Liver (tissue), 9 donors: ENCODE data around the gene MAN1C1. TPM values are rescaled to one million over a fixed set of nuclear protein-coding genes. Genes with fewer than 3 reads are reported as not detected.

Source experiments
- DNase-seq: peaks from one replicate; pipeline ENCODE4 v3.0.0-alpha.2; 2017; ENCODE audit warnings: low spot score
- H3K27ac ChIP-seq, 2 donors: one replicate each; pipeline ENCODE4 v1.7.0; 2013; ENCODE audit warnings: inconsistent platforms in 2 of 2, low read length in 2 of 2, control low read depth in 1 of 2, low read depth in 1 of 2, mild to moderate bottlenecking in 1 of 2
- H3K27me3 ChIP-seq, 4 donors: one replicate each; pipeline versions ENCODE4 v1.6.1 to v1.7.0; 2013; ENCODE audit warnings: low read length in 3 of 4, inconsistent platforms in 1 of 4, mild to moderate bottlenecking in 1 of 4, moderate library complexity in 1 of 4; ENCODE audit not compliant: control insufficient read depth in 4 of 4, insufficient read depth in 4 of 4
- H3K36me3 ChIP-seq, 4 donors: one replicate each; pipeline versions ENCODE4 v1.6.1 to v1.7.0; 2013; ENCODE audit warnings: low read length in 3 of 4, mild to moderate bottlenecking in 3 of 4, low read depth in 1 of 4, moderate library complexity in 1 of 4; ENCODE audit not compliant: control insufficient read depth in 4 of 4, insufficient read depth in 3 of 4
- H3K4me1 ChIP-seq, 4 donors: one replicate each; pipeline versions ENCODE4 v1.6.1 to v1.7.0; 2013; ENCODE audit warnings: low read length in 3 of 4, mild to moderate bottlenecking in 3 of 4, moderate library complexity in 1 of 4; ENCODE audit not compliant: control insufficient read depth in 4 of 4, insufficient read depth in 4 of 4
- H3K4me3 ChIP-seq, 3 donors: one replicate each; pipeline versions ENCODE4 v1.6.1 to v1.7.0; 2013; ENCODE audit warnings: low read length in 3 of 3, control low read depth in 1 of 3, low read depth in 1 of 3, mild to moderate bottlenecking in 1 of 3
- H3K9ac ChIP-seq, 2 donors: one replicate each; pipeline ENCODE4 v1.7.0; 2013; ENCODE audit warnings: low read length in 2 of 2, mild to moderate bottlenecking in 2 of 2, moderate library complexity in 2 of 2, control low read depth in 1 of 2, low read depth in 1 of 2
- H3K9me3 ChIP-seq, 4 donors: one replicate each; pipeline versions ENCODE4 v1.6.1 to v1.7.0; 2013; ENCODE audit warnings: low read length in 3 of 4; ENCODE audit not compliant: control insufficient read depth in 4 of 4
- CTCF ChIP-seq: fragments of 150-350 bp; IDR thresholded peaks from 2 replicates; pipeline ENCODE4 v1.5.1; 2017; ENCODE audit warnings: improper control_type of control experiment, low read depth, low read length; ENCODE audit not compliant: missing input control
- EGR1 ChIP-seq, 2 donors: IDR thresholded peaks; 2 replicates each; pipeline ENCODE4 v1.6.1; 2016 to 2018; ENCODE audit warnings: antibody characterized with exemption in 2 of 2, low read depth in 2 of 2
- FOXA1 ChIP-seq: IDR thresholded peaks from 2 replicates; pipeline ENCODE4 v1.6.1; 2016; ENCODE audit warnings: antibody characterized with exemption
- FOXA2 ChIP-seq: IDR thresholded peaks from 2 replicates; pipeline ENCODE4 v1.6.1; 2016; ENCODE audit warnings: antibody characterized with exemption
- GABPA ChIP-seq, 2 donors: IDR thresholded peaks in 1 of 2; conservative IDR thresholded peaks in 1 of 2; 2 replicates each; pipeline ENCODE4 v1.6.1; 2016; ENCODE audit warnings: antibody characterized with exemption in 2 of 2, mild to moderate bottlenecking in 1 of 2, moderate library complexity in 1 of 2
- HNF4A ChIP-seq, 2 donors: conservative IDR thresholded peaks; 2 replicates each; pipeline ENCODE4 v1.6.1; 2016; ENCODE audit warnings: antibody characterized with exemption in 2 of 2, mild to moderate bottlenecking in 2 of 2
- JUND ChIP-seq, 2 donors: IDR thresholded peaks; 2 replicates each; pipeline ENCODE4 v1.6.1; 2016; ENCODE audit warnings: antibody characterized with exemption in 2 of 2
- MAX ChIP-seq: IDR thresholded peaks from 2 replicates; pipeline ENCODE4 v1.6.1; 2016; ENCODE audit warnings: antibody characterized with exemption
- RAD21 ChIP-seq, 2 donors: IDR thresholded peaks; 2 replicates each; pipeline ENCODE4 v1.6.1; 2016; ENCODE audit warnings: antibody characterized with exemption in 2 of 2, mild to moderate bottlenecking in 2 of 2
- REST ChIP-seq: IDR thresholded peaks from 2 replicates; pipeline ENCODE4 v1.6.1; 2016; ENCODE audit warnings: antibody characterized with exemption, mild to moderate bottlenecking
- RXRA ChIP-seq, 2 donors: IDR thresholded peaks; 2 replicates each; pipeline ENCODE4 v1.6.1; 2017 to 2018; ENCODE audit warnings: antibody characterized with exemption in 2 of 2, mild to moderate bottlenecking in 1 of 2
- SP1 ChIP-seq: IDR thresholded peaks from 2 replicates; pipeline ENCODE4 v1.6.1; 2018; ENCODE audit warnings: antibody characterized with exemption, mild to moderate bottlenecking
- TAF1 ChIP-seq: conservative IDR thresholded peaks from 2 replicates; pipeline ENCODE4 v1.6.1; 2016; ENCODE audit warnings: antibody characterized with exemption, mild to moderate bottlenecking
- YY1 ChIP-seq: IDR thresholded peaks from 2 replicates; pipeline ENCODE4 v1.6.1; 2016; ENCODE audit warnings: antibody characterized with exemption, mild to moderate bottlenecking
- ZBTB33 ChIP-seq: IDR thresholded peaks from 2 replicates; pipeline ENCODE4 v1.6.1; 2016; ENCODE audit warnings: antibody characterized with exemption
- WGBS: extraction: QIAGEN DNeasy Blood & Tissue Kit; methylation state at CpG from one replicate; pipeline ENCODE4 v1.1.7; 2013; 5-methylcytosine and 5-hydroxymethylcytosine counted together
- polyA plus RNA-seq, 2 donors: library from polyadenylated mRNA; stranded (reverse) in 1 of 2; unstranded in 1 of 2; fragments of 200-250 nt in 1 of 2; fragments of >200 nt in 1 of 2; fragmentation: Nextera tagmentation in 1 of 2; extraction: Ambion mirVana in 1 of 2; gene quantifications; one replicate each; pipeline versions ENCODE4 v1.2.1 to v1.2.3, GENCODE V29; 2013 to 2015
- total RNA-seq, 2 donors: library from RNA; depleted of rRNA; stranded (reverse); fragments of >200 nt; gene quantifications; one replicate each; pipeline ENCODE4 v1.2.3, GENCODE V29; 2014
- donor health status: healthy.
- donor health status: healthy.
- donor health status: healthy.
- donor health status: healthy.
- donor health status: healthy.

The MAN1C1 gene
- total and polyA plus RNA-seq, 4 donors, result 6.3 to 16.0 (median 8.1) TPM

DNA sequence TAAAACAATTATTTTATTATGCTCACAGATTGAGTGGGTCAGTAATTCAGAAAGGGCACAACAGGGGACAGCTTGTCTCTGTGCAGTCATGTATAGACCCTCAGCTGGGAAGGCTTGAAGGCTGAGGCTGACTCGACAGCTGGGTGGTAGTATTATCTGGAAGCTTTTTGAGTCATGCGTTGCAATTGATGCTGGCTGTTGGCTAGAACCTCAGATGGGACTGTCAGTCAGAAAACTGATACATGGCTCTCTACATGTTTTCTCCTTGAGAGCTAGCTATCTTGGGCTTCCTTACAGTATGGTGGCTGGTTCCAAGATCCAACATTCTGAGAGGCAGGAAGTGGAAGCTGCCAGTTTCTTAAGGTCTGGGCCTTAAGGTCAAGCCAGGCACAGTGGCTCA is 121.9 kb downstream of the MAN1C1 start:
- 97% methylated on average over 2 of the region's 2 CpGs for WGBS
- H3K36me3 ChIP-seq, result no peaks in the 10 kb centered on the region
- peaks cover 0 to 6% (median 2%) of the 10 kb centered on the region in 4 donors for H3K4me1 ChIP-seq
- no peak overlapping the region for H3K27ac ChIP-seq
- TF ChIP-seq YY1 (no peak), ZBTB33 (no peak), RAD21 (IDR thresholded peaks at IDR 0.05) (no peak), RXRA (IDR thresholded peaks at IDR 0.05) (no peak)
- H3K9ac ChIP-seq, result no peak overlapping the region
- no peaks in the 10 kb centered on the region for H3K9me3 ChIP-seq
- no peak overlapping the region for H3K4me3 ChIP-seq
- no peaks in the 10 kb centered on the region for H3K27me3 ChIP-seq
- DNase-seq, result no peak

DNA sequence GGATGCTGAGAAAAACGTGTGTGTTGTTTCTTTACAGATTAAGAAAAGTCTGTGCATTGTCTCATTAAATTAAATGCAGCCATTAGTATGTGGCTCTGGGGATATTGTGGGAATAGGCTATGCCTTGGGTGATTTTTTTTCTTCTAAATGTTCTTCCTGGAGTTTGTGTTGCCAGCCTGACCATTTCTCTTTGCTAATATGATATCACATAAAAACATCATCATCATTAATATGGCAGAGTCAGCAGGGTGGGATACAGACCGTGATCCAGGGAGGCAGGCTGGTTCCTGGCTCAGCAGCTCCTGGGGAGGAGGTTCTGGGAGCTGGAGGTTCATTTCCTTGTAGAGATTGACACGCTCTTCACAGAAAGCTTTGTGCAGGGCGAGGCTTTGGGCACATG is 122.8 kb downstream of the MAN1C1 start:
- TF ChIP-seq TAF1 (no peak), CTCF (no peak), FOXA1 (no peak), RAD21 (IDR thresholded peaks at IDR 0.05) (no peak), REST (no peak), ZBTB33 (no peak), JUND (IDR thresholded peaks at IDR 0.05) (no peak), MAX (no peak), SP1 (no peak), EGR1 (IDR thresholded peaks at IDR 0.05; ENCODE audit: low read depth in 2 of 2) (no peak), RXRA (IDR thresholded peaks at IDR 0.05) (no peak), GABPA (IDR thresholded peaks at IDR 0.05 in 1 of 2, conservative IDR thresholded peaks at IDR 0.05 in 1 of 2) (no peak), HNF4A (conservative IDR thresholded peaks at IDR 0.05) (no peak), FOXA2 (no peak)
- Histone ChIP-seq H3K9me3 (no peaks in the 10 kb centered on the region), H3K4me3 (no peak overlapping the region), H3K4me1 (peaks cover 0 to 10% (median 2%) of the 10 kb centered on the region in 4 donors), H3K27me3 (no peaks in the 10 kb centered on the region), H3K9ac (no peak overlapping the region), H3K36me3 (no peaks in the 10 kb centered on the region), H3K27ac (no peak overlapping the region)
- no peak for DNase-seq
- WGBS, result 79% methylated on average over 4 of the region's 4 CpGs
